ENCODE data around the gene MICAL2. TPM values are rescaled to one million over a fixed set of nuclear protein-coding genes. Genes with fewer than 3 reads are reported as not detected.
"Not testable (repeated sequence)": the region's sequence is repeated elsewhere in the genome, so short reads cannot be mapped to it uniquely, and the experiment has no call there.

Gene MICAL2
- total RNA-seq, 3 donors from 2014 or later: 263 to 384 (median 312) TPM

DNA sequence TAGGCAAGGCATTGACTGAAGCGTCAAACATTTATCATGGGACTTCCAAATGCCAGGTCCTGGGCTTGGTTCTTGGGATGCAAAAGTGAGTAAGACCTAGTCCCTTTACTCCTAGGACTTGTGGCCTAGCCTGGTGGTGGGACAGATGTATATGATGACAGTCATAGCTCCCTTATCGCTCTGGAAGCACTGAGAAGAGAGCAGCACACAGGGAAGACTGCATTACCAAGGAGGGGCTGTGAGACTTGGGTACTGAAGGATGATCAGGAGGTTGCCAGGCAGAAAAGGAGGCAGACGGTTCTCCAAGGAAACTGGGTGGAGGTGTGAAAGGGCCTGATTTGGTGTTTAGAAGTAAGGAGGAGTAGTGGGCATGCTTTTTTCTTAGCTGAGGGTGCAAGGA, 32.5 kb downstream of the MICAL2 start:
- intact Hi-C loops (cut with DNase I, micrococcal nuclease): no loop called here
- DNase-seq (no peak), ATAC-seq (no peak)
- TF ChIP-seq, protein P1, sequence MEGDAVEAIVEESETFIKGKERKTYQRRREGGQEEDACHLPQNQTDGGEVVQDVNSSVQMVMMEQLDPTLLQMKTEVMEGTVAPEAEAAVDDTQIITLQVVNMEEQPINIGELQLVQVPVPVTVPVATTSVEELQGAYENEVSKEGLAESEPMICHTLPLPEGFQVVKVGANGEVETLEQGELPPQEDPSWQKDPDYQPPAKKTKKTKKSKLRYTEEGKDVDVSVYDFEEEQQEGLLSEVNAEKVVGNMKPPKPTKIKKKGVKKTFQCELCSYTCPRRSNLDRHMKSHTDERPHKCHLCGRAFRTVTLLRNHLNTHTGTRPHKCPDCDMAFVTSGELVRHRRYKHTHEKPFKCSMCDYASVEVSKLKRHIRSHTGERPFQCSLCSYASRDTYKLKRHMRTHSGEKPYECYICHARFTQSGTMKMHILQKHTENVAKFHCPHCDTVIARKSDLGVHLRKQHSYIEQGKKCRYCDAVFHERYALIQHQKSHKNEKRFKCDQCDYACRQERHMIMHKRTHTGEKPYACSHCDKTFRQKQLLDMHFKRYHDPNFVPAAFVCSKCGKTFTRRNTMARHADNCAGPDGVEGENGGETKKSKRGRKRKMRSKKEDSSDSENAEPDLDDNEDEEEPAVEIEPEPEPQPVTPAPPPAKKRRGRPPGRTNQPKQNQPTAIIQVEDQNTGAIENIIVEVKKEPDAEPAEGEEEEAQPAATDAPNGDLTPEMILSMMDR (IDR thresholded peaks at IDR 0.05): no peak
- no peak overlapping the region for H3K4me3 ChIP-seq
- no peaks in the 10 kb centered on the region for H3K9me3 ChIP-seq
- H3K36me3 ChIP-seq (ENCODE audit: low read depth): no peaks in the 10 kb centered on the region
- H3K4me1 ChIP-seq (ENCODE audit: low read depth): peaks cover 45% of the 10 kb centered on the region

DNA sequence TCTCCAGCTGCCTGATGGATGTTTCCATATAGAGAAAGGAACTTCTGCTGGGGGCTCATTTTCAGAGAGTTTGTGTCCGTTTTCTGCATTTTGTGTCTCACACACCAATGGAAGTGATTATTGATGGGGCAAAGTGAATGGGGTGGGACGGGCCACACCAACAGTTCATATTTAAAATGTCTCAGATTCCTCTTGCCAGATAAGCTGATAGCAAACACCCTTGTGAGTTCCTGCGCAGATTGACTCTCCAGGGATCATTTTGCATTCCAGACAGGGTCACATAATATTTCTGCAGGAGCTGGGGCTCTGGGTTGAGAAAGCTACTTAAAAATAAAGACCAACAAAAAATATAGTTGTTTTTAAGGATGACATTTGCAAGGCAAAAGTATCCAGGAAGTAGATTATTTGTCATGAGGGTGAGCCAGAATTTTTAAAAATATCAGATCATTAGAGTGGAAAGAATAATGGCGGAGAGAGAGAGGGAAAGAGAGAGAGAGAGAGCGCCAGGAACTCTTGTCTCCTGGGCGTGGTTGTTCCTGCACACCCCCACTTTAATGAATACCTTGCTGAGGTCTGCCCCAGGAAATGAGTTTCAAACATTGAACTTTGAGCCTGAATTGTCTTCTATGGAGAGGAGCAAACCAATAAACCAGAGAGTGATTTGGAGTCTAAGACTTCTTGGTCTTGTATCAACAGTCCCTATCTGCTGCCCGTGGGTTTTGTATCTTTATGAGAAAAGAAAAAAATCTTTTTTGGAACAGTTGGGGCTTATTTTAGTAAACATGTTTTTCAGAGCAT, 33.3 kb downstream of the MICAL2 start:
- Histone ChIP-seq H3K36me3 (ENCODE audit: low read depth) (no peaks in the 10 kb centered on the region), H3K4me1 (ENCODE audit: low read depth) (peaks cover 44% of the 10 kb centered on the region), H3K9me3 (no peaks in the 10 kb centered on the region), H3K4me3 (no peak overlapping the region)
- DNase-seq (peak in 1 of 3 donors; percentile 68), ATAC-seq (peak; percentile 80)
- TF ChIP-seq, protein P1 (IDR thresholded peaks at IDR 0.05): no peak
- intact Hi-C loops (cut with DNase I, micrococcal nuclease): no loop called here

DNA sequence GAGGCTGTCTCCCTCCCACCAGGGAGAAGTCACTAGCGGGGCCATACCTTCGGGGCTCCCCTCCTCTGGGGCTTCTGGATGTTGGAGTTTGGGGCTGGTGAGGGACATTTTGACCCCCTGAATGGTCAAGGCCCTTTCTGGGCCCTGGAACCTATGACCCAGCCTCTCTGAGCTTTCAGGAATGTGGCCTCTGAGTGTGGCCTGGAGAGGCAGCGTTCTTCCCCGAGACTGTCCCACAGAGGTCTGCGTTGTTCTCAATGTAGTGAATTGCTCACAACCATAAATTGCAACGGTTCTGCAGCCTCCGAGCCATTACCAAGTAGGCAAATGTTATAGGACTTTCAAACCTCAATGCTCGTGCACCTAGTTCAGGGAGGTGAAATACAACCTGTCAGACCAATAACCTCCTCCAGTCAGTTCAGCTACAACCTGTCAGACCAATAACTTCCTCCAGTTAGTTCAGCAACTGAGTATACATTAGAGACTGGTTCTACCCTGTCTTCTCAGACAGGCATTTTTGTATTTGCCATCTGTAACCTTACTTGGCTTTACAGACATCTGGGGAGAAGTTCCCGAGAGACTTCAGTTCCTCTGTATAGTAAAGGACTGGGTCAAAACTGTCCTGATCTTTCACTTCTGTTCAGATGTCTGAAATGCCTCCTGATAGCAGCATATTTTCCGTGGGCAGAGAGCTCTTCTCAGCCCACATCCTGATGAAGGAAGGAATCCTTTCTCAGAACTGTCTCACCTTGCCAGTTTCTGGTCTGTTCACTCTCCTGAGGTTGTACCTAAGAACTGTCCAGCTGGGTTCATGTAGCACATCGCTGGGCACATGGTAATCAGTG, 34.2 kb downstream of the MICAL2 start:
- TF ChIP-seq, protein P1 (IDR thresholded peaks at IDR 0.05): no peak
- no peaks in the 10 kb centered on the region for H3K9me3 ChIP-seq
- DNase-seq (peak in 1 of 3 donors; percentile 55), ATAC-seq (peak; percentile 29)
- H3K36me3 ChIP-seq (ENCODE audit: low read depth): no peaks in the 10 kb centered on the region
- intact Hi-C loops (cut with DNase I, micrococcal nuclease): no loop called here
- peaks cover 38% of the 10 kb centered on the region for H3K4me1 ChIP-seq (ENCODE audit: low read depth)
- no peak overlapping the region for H3K4me3 ChIP-seq

- H3K36me3 ChIP-seq (ENCODE audit: low read depth); ATAC-seq; DNase-seq; H3K4me3 ChIP-seq; intact Hi-C loops (cut with DNase I, micrococcal nuclease); H3K9me3 ChIP-seq: not testable (repeated sequence)
- peaks cover 32% of the 10 kb centered on the region for H3K4me1 ChIP-seq (ENCODE audit: low read depth)
Observed at GRCh38 chr11:12146678-12147077, 36.3 kb downstream of the MICAL2 start.

GRCh38 chr11:12147827-12148226, 37.4 kb downstream of the MICAL2 start:
- H3K4me3 ChIP-seq: no peak overlapping the region
- intact Hi-C loops (cut with DNase I, micrococcal nuclease): no loop called here
- DNase-seq: no peak
- no peaks in the 10 kb centered on the region for H3K9me3 ChIP-seq
- no peaks in the 10 kb centered on the region for H3K36me3 ChIP-seq (ENCODE audit: low read depth)
- ATAC-seq: no peak
- TF ChIP-seq, protein P1 (IDR thresholded peaks at IDR 0.05): no peak
- peaks cover 26% of the 10 kb centered on the region for H3K4me1 ChIP-seq (ENCODE audit: low read depth)

DNA sequence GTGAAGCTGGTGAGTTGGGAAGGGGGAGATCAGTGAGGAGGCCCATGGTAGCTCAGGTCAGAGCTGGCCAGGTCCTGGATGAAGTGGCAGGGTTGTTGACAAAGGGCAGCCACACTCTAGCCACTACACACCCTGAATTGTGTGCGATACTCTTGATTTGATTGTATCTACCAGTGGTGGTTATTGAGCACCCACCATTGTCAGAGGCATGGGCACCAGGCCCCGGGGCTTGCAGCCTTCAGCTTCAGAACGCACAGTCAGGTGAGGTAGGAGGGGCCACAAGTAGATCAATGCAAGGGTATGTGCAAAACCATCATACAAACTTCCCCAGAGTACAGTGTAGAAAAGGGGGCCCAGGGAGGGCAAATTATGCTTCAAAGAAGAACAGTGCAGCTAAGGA, 38.1 kb downstream of the MICAL2 start:
- H3K36me3 ChIP-seq (ENCODE audit: low read depth): no peaks in the 10 kb centered on the region
- intact Hi-C loops (cut with DNase I, micrococcal nuclease): no loop called here
- TF ChIP-seq, protein P1 (IDR thresholded peaks at IDR 0.05): no peak
- H3K4me3 ChIP-seq: no peak overlapping the region
- peaks cover 21% of the 10 kb centered on the region for H3K4me1 ChIP-seq (ENCODE audit: low read depth)
- ATAC-seq (no peak), DNase-seq (peak in 1 of 3 donors; percentile 19)
- H3K9me3 ChIP-seq: no peaks in the 10 kb centered on the region
